D341Med (cell line): ENCODE data around the gene COBLL1.
"Not testable (repeated sequence)": the region's sequence is repeated elsewhere in the genome, so short reads cannot be mapped to it uniquely, and the experiment has no call there.

Experiments used
- DNase-seq: peaks from one replicate; pipeline ENCODE4 v3.0.0; 2012; ENCODE audit warnings: low spot score

The COBLL1 gene

DNA sequence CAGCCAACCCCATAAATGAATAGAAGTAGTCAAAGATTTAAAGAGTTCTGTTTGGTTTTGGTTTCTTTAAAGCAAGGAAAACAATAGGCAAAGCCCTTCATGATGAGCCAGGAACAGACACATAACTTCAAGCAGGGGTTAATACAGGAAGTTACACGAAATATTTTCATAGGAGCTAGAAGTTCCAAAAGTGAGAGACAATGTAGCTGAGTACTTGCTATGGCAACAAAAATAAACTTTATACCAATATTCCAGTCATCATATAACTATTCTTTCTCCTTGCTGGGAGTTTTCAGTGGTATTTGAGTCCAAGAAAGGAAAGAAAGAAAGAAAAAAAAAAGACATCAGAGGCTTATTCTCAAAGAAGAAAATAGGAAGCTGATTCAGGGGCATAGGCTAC is 56.2 kb downstream of the COBLL1 start:
- no peak for DNase-seq

DNA sequence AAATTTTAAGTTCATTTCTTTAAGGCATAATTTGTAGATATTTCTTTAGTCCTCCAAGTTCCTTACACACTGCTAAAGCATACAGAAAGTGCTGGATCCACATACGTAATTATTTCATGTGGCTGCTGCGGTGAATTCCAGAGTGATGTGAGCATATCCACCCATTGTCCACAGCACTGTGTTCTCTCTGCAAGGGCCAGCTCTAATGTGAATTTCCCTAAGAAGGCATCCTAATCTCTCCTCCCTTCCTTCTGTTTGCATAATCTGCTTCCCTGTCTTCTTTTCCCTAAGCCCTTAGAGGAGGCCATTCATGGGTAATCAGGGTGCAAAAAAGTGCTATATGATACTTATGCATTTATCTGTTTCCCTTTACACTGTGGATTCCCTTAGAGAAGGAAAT is 57.2 kb downstream of the COBLL1 start:
- DNase-seq = peak; percentile 33

DNA sequence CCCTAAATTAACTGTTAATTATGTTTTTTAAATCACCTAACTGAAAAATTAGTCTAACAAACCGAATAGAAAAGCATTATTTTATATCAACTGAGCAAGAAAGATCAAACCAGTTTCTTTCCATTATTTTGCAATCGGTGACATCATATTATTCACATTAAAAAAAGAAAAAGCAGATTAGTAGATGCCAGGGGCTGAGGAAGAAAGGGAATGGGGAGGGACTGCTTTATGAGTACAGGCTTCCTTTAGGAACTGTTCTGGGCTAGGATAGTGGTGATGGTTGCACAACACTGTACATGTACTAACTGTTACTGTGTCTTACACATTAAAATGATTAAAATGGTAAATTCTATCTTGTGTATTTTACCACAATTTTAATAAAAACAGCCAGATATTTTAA is 59.3 kb downstream of the COBLL1 start:
- no peak for DNase-seq

DNA sequence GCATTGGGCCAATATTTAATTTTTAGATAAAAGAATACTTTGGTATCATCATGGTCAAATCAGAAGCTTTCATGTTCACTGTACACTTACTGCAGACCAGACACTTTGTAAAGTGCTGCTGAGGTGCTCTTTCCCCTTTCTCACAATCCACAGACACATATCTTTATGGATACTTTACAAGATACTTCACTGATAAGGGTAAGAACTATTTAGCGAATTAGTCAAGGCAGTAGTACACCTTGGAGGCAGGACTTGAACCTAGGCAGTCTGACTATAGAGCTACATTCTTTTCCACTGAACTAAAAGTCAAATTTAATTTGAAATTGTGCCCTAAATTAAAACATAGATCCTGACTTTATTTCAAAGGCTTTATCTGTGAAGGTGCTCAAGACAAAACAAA is 60.2 kb downstream of the COBLL1 start:
- DNase-seq = no peak

DNA sequence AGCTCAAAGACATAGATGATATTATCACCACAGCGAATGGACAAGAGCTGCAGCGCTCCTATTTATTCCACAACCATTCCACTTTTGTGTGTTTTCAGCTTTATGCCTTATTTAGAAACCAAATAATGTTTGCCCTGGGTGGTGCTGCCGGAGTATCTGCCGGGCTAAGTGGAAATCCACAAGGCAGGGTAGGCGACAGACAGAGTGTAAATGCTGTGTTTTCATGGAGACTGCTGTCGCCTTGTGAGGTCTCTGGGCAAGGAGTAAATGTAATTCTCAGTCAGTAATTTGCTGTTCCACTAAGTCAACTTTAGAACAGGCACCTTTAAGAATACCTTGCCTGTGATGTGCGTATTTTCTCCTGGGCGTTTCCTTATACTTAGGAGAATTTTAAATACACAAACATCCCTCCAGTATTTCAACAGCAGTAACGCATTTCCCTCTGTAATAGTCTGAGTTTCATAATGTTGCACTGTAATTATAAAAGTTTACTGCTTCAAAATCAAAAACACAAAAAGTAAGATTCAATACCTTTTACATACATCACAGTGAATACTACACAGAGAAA is 60.9 kb downstream of the COBLL1 start:
- DNase-seq = no peak

DNA sequence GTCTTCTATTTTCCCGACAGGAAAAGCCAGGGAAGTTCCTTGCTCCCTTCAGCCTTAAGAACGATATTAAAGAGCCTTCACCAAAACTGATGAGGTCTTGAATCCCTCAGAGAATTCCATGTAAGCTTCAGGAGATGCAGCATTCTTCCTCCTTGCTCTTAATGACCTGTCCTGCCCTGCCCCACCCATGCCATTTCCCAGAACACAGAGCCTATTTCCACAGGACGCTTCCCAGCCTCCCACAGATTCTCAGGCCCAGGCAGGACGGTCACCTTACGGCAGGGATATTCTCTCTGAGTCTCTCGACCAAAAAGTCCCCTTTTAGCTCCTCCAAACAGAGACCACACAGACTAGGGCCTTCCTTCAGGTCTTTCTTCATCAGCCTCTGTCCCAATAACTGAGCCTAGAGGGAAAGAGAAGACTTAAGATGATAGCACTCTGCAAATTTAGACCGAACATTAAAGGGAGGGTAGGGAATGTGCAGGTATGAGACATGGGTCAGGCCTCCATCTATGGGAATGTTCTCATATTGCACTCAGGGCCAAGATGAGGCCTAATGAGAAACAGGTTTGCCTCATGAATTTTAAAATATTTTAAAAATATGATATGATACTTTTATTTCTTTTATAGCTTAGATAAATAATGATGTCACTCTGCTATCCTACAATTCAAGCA is 62.1 kb downstream of the COBLL1 start:
- no peak for DNase-seq

DNA sequence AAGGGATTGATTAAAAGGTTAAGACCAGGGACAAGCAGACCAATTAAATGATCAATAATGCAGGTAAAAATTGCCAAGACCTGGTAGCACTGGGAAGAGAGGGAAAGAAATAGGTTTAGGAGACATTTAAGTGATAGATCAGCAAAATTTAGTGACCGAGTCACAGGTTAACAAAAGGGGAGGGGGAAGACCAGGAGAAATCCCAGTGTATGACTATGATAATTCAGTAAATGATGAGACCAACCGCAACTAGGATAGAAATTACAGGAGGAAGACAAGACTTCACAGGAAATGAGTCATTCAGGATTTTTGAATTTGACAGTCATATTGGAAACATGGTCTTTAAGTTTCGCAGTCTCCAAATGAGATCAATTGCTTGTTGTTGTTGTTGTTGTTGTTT is 62.9 kb downstream of the COBLL1 start:
- no peak for DNase-seq

DNA sequence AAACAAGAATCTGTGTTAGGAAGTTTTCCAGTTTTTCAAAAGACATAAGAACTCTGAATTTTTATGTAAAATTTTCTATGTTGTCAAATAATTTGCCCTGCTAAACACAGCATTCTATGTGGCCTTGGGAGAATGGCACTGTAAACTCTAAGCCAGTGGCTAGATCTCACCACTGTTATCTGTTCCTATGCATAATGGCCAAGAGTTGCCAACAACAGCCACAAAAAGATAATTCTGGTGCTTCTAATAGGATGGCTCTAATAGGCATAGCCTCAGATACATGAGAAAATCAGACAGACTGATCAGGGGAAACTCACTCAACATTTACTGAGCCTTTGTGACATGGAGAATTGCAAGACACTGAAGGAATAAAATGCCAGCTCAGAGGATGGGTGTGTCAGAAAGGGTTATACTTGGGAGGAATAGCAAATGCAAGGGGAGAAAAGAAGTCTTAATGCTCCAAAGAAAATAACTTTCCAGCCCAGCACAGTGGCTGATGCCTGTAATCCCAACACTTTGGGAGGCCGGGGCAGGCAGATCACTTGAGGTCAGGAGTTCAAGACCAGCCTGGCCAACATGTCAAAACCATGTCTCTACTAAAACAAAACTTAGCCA is 63.7 kb downstream of the COBLL1 start:
- DNase-seq = no peak

DNA sequence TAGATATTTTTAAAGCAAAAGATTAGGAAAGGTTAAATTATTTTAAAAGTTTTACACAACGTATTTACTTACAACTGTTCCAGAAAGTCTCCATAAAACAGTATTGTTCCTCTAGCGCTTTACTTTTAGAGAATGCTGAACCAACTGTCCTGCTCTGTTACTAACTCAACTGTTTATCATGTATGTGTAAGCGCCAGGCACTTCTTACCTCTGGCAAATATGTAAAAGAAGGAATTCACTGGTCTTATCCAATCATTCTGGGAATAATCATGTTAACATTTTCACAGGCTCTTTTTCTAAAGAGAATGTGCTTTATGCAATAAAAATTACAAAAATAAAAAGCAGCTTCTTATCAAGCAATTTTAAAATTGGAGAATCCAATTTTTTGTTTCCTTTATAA is 68.0 kb downstream of the COBLL1 start:
- no peak for DNase-seq

DNA sequence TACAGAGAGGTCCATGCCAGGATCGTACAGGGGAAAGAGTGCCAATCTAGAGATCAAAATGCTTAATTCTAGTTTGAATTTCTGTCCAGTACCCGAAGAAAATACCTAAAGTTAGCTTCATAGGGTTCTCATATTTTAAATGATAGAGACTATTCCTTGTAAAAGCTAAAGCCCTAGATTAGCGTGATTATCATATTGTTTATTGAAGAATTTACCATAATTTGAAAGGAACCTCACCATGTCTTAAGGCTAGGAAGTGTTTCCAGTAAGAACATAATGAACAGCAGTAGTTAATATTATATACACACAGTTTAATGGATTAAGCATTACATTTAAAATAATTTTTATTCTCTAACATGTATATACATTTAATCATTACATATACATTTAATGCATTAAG is 68.5 kb downstream of the COBLL1 start:
- DNase-seq = no peak

DNA sequence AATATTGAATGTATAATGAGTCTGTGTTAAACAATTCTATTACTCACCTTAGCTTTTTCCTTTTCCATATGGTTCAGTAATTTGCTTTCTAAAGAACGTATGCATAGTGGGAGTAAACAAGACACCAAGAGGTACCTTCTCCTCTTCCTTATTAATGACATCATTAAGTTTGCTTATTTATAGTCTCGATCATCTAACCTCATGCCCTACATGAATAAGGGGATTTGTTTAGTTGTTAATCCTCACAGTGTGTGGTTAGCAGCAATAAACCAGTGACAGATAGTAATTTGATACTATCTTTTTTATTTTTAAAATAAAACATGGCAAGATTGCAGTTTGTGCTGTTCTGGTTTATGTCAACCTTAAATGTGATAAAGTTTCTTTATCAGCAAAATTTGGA is 69.7 kb downstream of the COBLL1 start:
- no peak for DNase-seq

DNA sequence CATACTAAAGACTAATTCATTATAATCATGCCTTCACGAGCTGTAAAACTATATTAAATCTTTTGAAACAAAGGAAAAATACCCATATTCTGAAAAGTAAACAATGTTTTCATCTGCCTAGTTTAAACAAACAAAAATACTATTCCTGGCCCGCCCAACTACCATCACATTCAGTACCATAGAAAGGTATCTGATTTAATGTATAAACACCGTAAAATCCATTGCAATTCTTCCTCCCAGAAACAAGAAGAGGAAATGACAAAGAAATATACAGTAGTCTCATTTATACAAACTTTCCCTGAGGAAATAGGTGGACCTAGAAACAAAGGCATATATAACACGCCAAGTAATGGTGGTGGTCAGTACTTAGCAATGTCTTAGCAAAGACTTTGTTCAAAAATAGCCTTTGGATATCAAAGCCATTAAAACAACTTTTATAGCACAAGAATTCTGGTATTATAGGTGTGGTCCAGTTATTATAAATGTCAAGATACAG is 71.2 kb downstream of the COBLL1 start:
- no peak for DNase-seq

DNA sequence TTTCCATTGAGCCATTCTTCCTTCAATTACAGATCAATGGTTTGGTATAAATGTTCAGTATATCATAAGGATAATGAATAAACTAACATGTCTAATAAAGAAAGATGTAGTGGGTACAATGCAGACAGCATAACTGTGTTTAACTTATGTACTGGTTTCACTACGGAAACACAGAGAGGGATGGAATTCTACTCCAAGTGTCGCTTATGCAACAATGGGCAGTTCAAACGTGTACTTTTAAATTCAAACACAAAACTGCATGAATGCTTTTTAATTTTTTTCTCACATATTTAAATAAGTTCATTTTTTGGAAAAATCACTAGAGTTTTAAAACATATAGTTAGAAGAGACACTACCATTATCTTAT is 74.7 kb downstream of the COBLL1 start:
- no peak for DNase-seq

DNA sequence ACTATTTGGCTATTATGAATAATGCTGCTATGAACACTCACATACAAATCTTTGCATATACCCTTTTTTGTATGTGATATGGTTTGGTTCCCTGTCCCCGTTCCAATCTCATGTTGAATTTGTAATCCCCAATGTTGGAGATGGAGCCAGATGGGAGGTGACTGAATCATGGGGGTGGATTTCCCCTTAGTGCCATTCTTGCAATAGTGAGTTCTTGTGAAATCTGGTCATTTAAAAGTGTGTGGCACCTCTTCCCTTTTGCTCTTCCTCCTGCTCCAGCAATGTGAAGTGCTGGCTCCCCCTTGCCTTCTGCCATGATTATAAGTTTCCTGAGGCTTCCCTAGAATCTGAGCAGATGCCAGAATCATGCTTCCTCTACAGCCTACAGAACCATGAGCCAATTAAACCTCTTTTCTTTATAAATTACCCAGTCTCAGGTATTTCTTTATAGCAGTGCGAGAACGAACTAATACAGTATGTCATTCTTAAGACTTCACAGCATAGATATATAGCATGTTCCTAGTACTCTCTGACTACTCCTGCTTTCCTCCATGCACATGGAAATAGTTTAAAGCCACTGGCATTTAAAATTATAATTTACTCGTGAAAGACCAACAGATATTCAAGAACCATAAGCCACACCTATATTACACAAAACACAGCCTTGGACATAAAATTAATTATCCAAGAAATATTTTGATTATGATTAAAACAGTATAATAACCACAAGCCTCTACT is 75.2 kb downstream of the COBLL1 start:
- DNase-seq = no peak

DNA sequence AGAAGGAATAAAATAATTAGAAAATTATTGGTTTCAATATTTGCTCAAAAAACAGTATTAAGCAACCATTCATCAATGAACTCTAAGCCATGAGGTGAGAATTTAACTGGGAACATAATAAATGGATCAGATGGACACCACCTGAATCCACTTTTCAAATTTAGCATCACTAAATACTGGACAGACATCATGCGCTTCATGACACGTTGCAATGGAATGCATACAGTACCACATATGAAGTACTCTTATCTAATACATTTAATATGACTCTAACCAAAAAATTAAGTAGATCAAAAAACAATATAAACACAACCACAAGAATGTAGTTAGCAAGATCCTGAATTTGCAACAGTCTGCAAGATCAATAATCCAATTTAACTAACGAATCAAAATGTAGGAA is 76.6 kb downstream of the COBLL1 start:
- DNase-seq = no peak

DNA sequence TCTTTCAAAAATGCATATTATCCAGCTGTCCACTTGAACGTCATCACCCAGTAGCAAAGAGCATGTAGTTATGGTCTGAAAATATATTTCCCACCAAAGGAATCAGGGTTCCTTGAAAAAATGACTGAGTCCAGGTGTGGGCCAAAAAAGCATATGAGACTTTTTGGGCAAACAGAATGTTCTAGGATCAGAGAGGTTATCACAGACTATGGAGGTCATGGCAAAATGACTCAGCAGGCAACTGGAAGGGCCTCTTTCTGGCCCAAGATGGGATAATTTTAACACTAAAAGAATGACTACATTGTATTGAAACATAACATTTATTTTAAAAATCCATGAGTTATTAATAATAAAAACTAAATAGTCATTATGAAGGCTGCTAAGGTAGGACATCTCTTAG is 77.1 kb downstream of the COBLL1 start:
- DNase-seq = no peak

DNA sequence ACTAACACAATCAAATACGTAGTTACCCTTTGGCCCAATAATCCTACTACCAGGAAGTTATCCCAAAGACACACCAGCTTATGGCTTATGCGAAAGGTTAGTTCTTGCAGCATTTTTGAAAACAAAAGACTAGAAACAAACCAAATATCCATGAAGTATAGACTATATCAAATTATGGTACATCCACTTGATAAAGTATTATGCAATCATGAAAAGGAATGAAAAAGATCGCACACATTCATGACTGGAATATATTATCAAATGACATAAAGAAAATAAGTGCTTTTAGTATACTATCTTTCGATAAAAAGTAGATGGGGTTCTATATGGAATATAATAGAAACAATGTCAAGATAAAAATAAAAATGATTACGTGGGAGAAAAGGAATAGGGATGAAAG is 78.2 kb downstream of the COBLL1 start:
- no peak for DNase-seq

DNA sequence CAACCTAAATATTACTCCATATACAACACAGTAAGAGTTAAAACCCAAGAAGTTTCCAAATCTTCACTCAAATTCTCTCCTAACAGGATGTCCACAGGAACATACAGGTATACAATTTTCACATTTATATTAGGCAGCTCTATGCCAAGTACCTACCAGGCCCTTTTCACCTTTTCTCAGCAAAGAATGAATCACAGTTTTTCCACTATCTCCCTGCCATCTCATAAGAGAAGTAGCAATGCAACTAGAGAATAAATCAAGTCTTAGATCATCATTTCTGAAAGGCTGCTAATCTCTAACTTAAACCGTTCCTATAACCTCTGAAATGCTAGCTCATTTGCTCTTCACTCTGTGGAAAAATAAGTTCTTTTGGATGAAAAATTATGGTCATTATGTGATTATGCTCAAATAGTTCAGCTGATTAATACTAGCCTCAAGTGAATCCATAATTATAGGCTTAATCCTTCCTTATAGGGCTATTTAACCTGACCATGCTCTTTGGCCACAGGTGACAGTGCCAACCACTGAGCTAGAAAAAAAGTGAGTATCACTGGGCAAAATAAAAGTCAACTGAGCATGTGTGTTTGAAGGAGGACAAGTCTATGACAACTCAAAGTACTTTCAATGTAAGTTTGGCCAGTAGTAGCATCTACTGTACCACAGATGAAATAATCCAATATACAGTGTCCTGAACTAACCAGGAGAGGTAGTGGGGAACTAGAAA is 79.7 kb downstream of the COBLL1 start:
- DNase-seq = no peak

DNA sequence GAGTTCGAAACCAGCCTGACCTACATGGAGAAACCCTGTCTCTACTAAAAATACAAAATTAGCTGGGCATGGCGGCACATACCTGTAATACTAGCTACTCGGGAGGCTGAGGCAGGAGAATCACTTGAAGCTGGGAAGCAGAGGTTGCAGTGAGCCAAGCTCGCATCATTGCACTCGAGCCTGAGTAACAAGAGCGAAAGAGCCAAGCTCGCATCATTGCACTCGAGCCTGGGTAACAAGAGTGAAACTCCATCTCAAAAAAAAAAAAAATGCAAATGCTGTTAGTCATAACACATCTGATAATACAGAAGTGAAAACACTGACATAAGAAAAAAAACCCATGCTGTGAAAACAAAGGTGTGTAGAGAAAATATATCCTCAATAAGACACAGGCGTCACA is 80.4 kb downstream of the COBLL1 start:
- DNase-seq = not testable (repeated sequence)

DNA sequence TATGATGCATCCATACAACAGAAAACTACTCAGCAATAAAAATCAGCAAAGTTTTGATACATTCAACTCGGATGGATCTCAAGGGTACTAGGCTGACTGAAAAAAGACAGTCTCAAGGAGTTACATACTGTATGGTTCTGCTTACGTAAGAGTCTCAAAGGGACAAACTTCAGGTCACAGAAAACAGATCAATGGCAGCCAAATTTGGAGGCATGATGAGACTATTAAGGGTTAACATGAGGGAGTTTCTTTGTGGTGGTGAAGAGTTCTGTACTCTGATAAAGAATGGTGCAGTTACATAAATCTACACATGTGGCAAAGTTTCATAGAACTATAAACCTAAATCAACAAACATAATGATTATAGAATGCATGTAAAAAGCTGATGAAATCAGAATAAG is 81.4 kb downstream of the COBLL1 start:
- DNase-seq = no peak

DNA sequence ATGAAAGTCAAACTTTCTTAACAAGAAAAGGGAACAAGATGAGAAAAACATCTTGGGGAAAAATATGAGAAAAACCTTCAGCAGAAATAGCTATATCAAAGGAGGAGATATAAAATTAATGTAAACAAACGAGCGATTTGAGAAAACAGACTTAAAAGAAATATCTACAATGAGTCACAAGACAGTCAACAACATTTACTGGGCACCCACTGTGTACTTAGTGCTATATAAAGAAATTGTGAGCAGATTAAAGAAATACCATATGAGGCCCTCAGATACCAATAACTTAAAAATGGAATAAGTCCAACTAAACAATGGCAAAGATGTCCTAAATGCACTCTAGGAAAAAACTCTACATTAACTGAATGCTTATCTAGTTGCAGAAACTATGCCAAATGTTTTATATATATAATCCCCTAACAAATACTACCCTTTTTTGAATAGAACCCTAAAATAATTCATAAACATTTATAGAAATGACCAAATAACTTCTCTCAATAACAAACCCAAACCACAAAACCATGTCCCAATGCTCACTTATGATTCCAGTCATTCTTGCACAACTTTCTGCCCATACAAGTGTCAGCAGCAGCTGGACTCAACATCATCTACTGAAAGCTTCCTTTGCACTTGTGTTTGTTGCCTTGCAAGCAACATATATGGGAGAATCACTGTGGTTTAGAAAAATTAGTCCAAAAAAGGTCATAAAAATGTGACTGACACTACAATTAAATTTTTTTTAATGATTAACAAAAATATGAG is 83.5 kb downstream of the COBLL1 start:
- DNase-seq = no peak

DNA sequence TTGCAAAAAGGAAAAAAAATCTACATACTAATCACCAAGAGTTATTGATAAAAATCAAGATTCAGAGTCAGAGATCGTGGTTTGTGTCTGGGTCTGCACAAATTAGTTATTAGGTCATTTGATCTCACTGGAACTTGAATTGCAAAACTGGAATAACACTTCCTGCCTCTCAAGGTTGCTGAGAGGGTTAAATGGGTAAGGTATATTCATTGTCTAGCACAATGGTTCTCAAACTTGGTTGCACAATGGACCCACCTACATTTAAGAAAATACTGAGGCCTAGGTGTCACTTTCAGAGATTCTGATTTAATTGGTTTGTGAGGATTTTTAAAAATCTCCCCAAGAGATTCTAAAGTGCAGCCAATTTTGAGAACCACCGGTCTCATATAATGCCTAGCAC is 84.8 kb downstream of the COBLL1 start:
- DNase-seq = no peak
